Keratinocyte (primary cell): ENCODE data around the gene LNPEP. TPM values are rescaled to one million over a fixed set of nuclear protein-coding genes. Genes with fewer than 3 reads are reported as not detected.
A peak's percentile ranks its signal among the peaks of the same experiment; 100 is the strongest.

ENCODE experiments used
- DNase-seq: peaks from one replicate; pipeline ENCODE4 v3.0.0-alpha.2; 2011; ENCODE audit warnings: low read depth, missing footprints, low spot score
- FAIRE-seq: peaks from 2 replicates; lab custom pipeline; 2011; peaks lifted over from hg19 to GRCh38; lab: Jason Lieb, UNC
- H2AFZ ChIP-seq: 2 replicates; pipeline ENCODE4 v1.6.0; 2012; ENCODE audit warnings: low read length, control low read depth, inconsistent platforms; ENCODE audit not compliant: control insufficient read depth
- H3K27ac ChIP-seq: 2 replicates; pipeline ENCODE4 v1.5.1; 2011; ENCODE audit warnings: low read length; ENCODE audit not compliant: control insufficient read depth, insufficient read depth
- H3K27me3 ChIP-seq: 3 replicates; pipeline ENCODE4 v1.6.0; 2011; ENCODE audit warnings: low read length; ENCODE audit not compliant: control insufficient read depth, insufficient read depth; ENCODE audit errors: extremely low read depth
- H3K36me3 ChIP-seq, 2 experiments: 2 replicates in 1 of 2; 3 replicates in 1 of 2; pipeline ENCODE4 v1.5.1; 2011; ENCODE audit warnings: low read length in 2 of 2, mild to moderate bottlenecking in 1 of 2; ENCODE audit not compliant: control insufficient read depth in 2 of 2, insufficient read depth in 2 of 2; ENCODE audit errors: extremely low read depth in 1 of 2
- H3K4me1 ChIP-seq: 3 replicates; pipeline ENCODE4 v1.5.1; 2011; ENCODE audit warnings: low read length; ENCODE audit not compliant: control insufficient read depth, insufficient read depth; ENCODE audit errors: extremely low read depth
- H3K4me2 ChIP-seq: 3 replicates; pipeline ENCODE4 v1.6.0; 2011; ENCODE audit warnings: low read depth, low read length; ENCODE audit not compliant: control insufficient read depth, insufficient read depth; ENCODE audit errors: extremely low read depth
- H3K4me3 ChIP-seq, 3 experiments: fragments of 200-600 bp in 1 of 3; sonication (generic) in 1 of 3; 2 replicates in 2 of 3; 3 replicates in 1 of 3; pipeline ENCODE4 v1.5.1; 2011 to 2016; ENCODE audit warnings: low read length in 3 of 3, mild to moderate bottlenecking in 3 of 3, control low read depth in 2 of 3, inconsistent platforms in 1 of 3, low read depth in 1 of 3, mixed read lengths in 1 of 3, mixed run types in 1 of 3, moderate library complexity in 1 of 3; ENCODE audit not compliant: control insufficient read depth in 2 of 3, insufficient read depth in 2 of 3; ENCODE audit errors: extremely low read depth in 1 of 3
- H3K79me2 ChIP-seq: 2 replicates; pipeline ENCODE4 v1.6.0; 2012; ENCODE audit warnings: low read length; ENCODE audit not compliant: control insufficient read depth, insufficient read depth
- H3K9ac ChIP-seq: 3 replicates; pipeline ENCODE4 v1.6.0; 2011; ENCODE audit warnings: low read length; ENCODE audit not compliant: control insufficient read depth, insufficient read depth; ENCODE audit errors: extremely low read depth
- H3K9me1 ChIP-seq: 3 replicates; pipeline ENCODE4 v1.6.0; 2011; ENCODE audit warnings: low read length; ENCODE audit not compliant: control insufficient read depth, insufficient read depth; ENCODE audit errors: extremely low read depth
- H3K9me3 ChIP-seq: 2 replicates; pipeline ENCODE4 v1.5.1; 2012; ENCODE audit warnings: low read depth, low read length; ENCODE audit not compliant: control insufficient read depth
- H4K20me1 ChIP-seq: 3 replicates; pipeline ENCODE4 v1.6.0; 2011; ENCODE audit warnings: low read length; ENCODE audit not compliant: control insufficient read depth, insufficient read depth; ENCODE audit errors: extremely low read depth
- CTCF ChIP-seq, 3 experiments: IDR thresholded peaks in 1 of 3; conservative IDR thresholded peaks in 1 of 3; optimal IDR thresholded peaks in 1 of 3; 2 replicates in 2 of 3; 3 replicates in 1 of 3; pipeline versions ENCODE3 to v1.5.1; 2011; ENCODE audit warnings: low read length in 3 of 3, mild to moderate bottlenecking in 3 of 3, moderate library complexity in 2 of 3, control low read depth in 1 of 3, inconsistent platforms in 1 of 3; ENCODE audit not compliant: insufficient read depth in 2 of 3; ENCODE audit errors: extremely low read depth in 1 of 3
- EZH2 ChIP-seq: IDR thresholded peaks from one replicate; pipeline ENCODE4 v1.6.1; 2012; ENCODE audit warnings: inconsistent platforms, mild to moderate bottlenecking, low read length, moderate library complexity
- dilution Hi-C: fragments of 300-500 bp; cut with MboI; formaldehyde crosslinking; loops from one replicate; pipeline ENCODE4 v1.7.0; 2020; ENCODE audit warnings: low sequenced_read_pairs; ENCODE audit not compliant: extremely low pct_ligation_motif_present
- polyA plus RNA-seq, 5 experiments: library from polyadenylated mRNA; depleted of rRNA in 3 of 5; stranded (reverse) in 3 of 5; stranded (forward) in 1 of 5; unstranded in 1 of 5; fragments of >200 nt; gene quantifications; 1 replicate in 1 of 5; 2 replicates in 3 of 5; 3 replicates in 1 of 5; pipeline versions ENCODE4 v1.2.1 to v1.2.3, GENCODE V29; 2011 to 2012; ENCODE audit warnings: missing spikeins in 2 of 5, low read depth in 1 of 5, low replicate concordance in 1 of 5

The LNPEP gene
- polyA plus RNA-seq, 1 donor (not counting 4 experiments of a cell fraction or from before 2014, with no cell fraction given): 26.6 TPM

- no peaks in the 10 kb centered on the region for H3K79me2 ChIP-seq
- H3K4me1 ChIP-seq: no peaks in the 10 kb centered on the region
- H3K9ac ChIP-seq: no peak overlapping the region
- H2AFZ ChIP-seq: no peak overlapping the region
- dilution Hi-C loops: no loop called here
- H3K36me3 ChIP-seq: peaks cover 6 to 12% of the 10 kb centered on the region in 2 experiments
- no peaks in the 10 kb centered on the region for H3K27me3 ChIP-seq
- no peak for FAIRE-seq
- TF ChIP-seq CTCF (optimal IDR thresholded peaks at IDR 0.05 in 1 of 3, IDR thresholded peaks at IDR 0.05 in 1 of 3, conservative IDR thresholded peaks at IDR 0.05 in 1 of 3; ENCODE audit: extremely low read depth in 1 of 3, insufficient read depth in 2 of 3, low read length in 3 of 3): peak in 2 of 3 experiments; percentile 25 to 33
- TF ChIP-seq EZH2: no peak
- H3K4me2 ChIP-seq: no peak overlapping the region
- no peaks in the 10 kb centered on the region for H3K9me1 ChIP-seq
- H3K4me3 ChIP-seq: no peak overlapping the region
- no peak overlapping the region for H3K27ac ChIP-seq
- H3K9me3 ChIP-seq: no peaks in the 10 kb centered on the region
- no peaks in the 10 kb centered on the region for H4K20me1 ChIP-seq
- DNase-seq: no peak
Measured at GRCh38 chr5:96997265-96997859, 61.5 kb downstream of the LNPEP start.

GRCh38 chr5:96999856-97000255 lies 64.0 kb downstream of the LNPEP start:
- Histone ChIP-seq H3K27me3 (no peaks in the 10 kb centered on the region), H3K79me2 (no peaks in the 10 kb centered on the region), H3K4me1 (no peaks in the 10 kb centered on the region), H3K9me1 (no peaks in the 10 kb centered on the region), H2AFZ (no peak overlapping the region), H4K20me1 (no peaks in the 10 kb centered on the region), H3K9me3 (no peaks in the 10 kb centered on the region), H3K9ac (no peak overlapping the region), H3K4me3 (no peak overlapping the region), H3K4me2 (no peak overlapping the region), H3K27ac (no peak overlapping the region), H3K36me3 (peaks cover 8% of the 10 kb centered on the region in 2 experiments)
- FAIRE-seq: no peak
- dilution Hi-C loops: no loop called here
- no peak for TF ChIP-seq CTCF (optimal IDR thresholded peaks at IDR 0.05 in 1 of 3, IDR thresholded peaks at IDR 0.05 in 1 of 3, conservative IDR thresholded peaks at IDR 0.05 in 1 of 3; ENCODE audit: extremely low read depth in 1 of 3, insufficient read depth in 2 of 3, low read length in 3 of 3)
- no peak for TF ChIP-seq EZH2
- no peak for DNase-seq
